Stimulated activated CD4-positive, alpha-beta T cell treated with anti-CD3 and anti-CD28 coated beads, Interleukin-4, amount 100 ng/mL, for 1 hour (primary cell): Measurements from ENCODE around the gene THBS4.

Source experiments
- DNase-seq: peaks from one replicate; pipeline ENCODE4 v3.0.0-alpha.2; 2020

The THBS4 gene

GRCh38 chr5:80122579-80122978 lies 87.4 kb downstream of the THBS4 start:
- no peak for DNase-seq

DNA sequence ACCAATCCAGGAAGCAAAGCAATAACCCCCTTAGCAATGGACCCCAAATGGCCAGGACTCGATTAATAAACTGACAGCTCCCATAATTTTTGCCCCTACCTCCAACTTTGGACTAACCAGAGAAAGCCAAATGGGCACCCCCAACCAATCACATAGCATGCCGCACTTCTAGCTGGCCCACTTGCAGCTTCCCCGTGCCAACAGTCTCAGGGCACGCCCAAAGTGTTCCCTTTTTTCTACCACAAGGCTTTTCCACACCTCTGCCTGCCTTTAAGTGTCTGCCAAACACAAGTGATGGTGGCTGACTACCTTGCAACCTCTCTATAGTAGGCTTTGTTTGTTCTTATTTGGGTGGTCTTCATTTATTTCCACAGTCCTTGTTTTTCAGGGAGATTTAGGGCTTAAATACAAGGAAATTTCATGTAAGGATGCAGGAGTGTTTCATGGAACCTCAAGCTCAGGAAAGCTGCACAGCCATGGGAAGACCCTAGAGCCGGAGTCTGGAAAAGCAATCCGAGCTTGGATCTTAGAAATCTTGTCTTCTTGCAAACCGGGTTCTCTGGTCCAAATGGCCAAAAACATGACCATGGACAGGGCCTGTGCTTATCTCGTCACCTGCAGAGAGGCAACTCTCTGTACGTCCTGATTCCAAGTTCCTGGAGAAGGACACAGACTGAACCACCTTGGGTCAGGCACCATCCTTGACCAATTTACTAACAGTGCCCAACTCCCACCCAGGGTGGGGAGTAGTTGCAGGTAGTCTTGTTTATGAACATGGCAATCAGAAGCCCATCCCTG lies 89.2 kb downstream of the THBS4 start:
- no peak for DNase-seq

GRCh38 chr5:80125022-80125961 lies 90.1 kb downstream of the THBS4 start:
- DNase-seq: no peak

- DNase-seq: no peak
These were observed 90.9 kb downstream of the THBS4 start for GRCh38 chr5:80125962-80126480.

- DNase-seq: no peak
These were observed 92.0 kb downstream of the THBS4 start for GRCh38 chr5:80127116-80127552.

GRCh38 chr5:80128141-80128540 lies 93.0 kb downstream of the THBS4 start:
- no peak for DNase-seq

DNA sequence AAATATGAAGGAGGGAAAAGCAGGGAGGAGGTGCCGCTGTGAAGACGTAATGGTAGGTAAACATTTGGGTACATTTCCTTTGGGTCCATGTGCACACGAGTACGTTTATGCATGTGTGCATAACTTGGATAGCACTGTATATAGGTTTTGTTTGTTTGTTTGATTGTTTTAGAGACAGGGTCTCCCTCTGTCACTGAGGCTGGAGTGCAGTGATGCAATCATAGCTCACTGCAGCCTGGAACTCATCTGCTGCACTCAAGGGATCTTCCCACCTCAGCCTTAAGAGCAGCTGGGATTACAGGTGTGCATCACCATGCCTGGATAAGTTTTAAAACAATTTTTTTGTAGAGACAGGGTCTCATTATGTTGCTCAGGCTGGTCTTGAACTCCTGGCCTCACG lies 94.0 kb downstream of the THBS4 start:
- no peak for DNase-seq
